ENCODE measurements around the gene NAPA. TPM values are rescaled to one million over a fixed set of nuclear protein-coding genes. Genes with fewer than 3 reads are reported as not detected.

The NAPA gene
- total and polyA plus RNA-seq, 8 donors, result 106 to 131 (median 119) TPM

DNA sequence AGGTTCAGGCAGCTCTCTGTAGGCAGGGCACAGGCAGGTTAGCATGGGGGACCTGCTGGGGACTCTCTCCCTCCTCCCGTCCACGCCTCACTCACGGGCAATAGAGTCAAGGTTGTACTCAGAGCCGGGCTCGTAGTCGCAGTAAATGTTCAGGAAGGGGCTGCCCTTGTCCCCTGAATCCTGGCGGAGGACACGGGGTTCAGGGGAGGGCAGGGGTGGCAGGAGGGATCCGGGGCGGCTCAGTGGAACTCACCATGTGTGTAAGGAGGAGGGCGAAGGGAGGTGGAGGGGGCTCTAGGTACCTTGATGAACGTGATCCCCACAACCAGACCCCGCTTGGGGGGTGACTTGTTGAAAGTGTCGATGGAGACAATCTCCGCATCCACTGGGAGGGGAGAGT is 31.7 kb downstream of the NAPA start:
- TF ChIP-seq, protein P1, sequence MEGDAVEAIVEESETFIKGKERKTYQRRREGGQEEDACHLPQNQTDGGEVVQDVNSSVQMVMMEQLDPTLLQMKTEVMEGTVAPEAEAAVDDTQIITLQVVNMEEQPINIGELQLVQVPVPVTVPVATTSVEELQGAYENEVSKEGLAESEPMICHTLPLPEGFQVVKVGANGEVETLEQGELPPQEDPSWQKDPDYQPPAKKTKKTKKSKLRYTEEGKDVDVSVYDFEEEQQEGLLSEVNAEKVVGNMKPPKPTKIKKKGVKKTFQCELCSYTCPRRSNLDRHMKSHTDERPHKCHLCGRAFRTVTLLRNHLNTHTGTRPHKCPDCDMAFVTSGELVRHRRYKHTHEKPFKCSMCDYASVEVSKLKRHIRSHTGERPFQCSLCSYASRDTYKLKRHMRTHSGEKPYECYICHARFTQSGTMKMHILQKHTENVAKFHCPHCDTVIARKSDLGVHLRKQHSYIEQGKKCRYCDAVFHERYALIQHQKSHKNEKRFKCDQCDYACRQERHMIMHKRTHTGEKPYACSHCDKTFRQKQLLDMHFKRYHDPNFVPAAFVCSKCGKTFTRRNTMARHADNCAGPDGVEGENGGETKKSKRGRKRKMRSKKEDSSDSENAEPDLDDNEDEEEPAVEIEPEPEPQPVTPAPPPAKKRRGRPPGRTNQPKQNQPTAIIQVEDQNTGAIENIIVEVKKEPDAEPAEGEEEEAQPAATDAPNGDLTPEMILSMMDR (IDR thresholded peaks at IDR 0.05), result no peak
- DNase-seq, result peak in 1 of 4 donors; percentile 51
- Histone ChIP-seq H3K9me3 (no peaks in the 10 kb centered on the region), H3K4me3 (peak overlapping the region; percentile 46 to 56), H3K27me3 (no peaks in the 10 kb centered on the region), H3K36me3 (peaks cover 0 to 21% of the 10 kb centered on the region in 2 donors), H3K4me1 (peaks cover 5 to 20% of the 10 kb centered on the region in 2 donors), H3K27ac (no peak overlapping the region)
- ATAC-seq, result no peak
- intact Hi-C loops (cut with DNase I), result no loop called here

DNA sequence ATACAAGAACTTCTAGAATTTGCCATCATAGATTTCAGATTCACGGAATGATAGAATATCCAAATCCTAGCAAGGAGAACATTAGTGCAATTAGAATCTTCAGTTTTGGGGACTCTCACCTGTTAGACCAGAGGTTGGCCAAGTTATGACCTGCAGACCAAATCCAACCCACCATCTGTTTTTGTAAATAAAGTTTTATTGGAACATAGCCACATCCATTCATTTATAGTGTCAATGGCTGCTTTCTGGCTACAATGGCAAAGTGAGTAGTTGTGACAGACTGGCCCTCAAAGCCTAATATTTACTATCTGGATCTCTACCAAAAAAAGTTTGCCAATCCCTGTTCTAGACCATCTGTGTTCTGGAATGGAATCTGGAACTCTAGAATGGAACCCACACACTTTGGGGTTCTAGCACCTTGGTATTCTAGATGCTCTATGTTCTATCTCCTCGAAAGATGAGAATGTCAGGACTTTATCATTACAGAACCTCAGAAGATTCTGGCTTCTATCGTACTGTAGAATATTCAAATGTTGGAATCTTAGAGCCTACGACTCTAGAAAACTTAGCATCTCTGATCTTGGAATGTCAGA is 33.3 kb downstream of the NAPA start:
- TF ChIP-seq, protein P1 (IDR thresholded peaks at IDR 0.05), result no peak
- DNase-seq (no peak), ATAC-seq (no peak)
- Histone ChIP-seq H3K27ac (no peak overlapping the region), H3K4me3 (no peak overlapping the region), H3K4me1 (peaks cover 5 to 20% of the 10 kb centered on the region in 2 donors), H3K27me3 (no peaks in the 10 kb centered on the region), H3K9me3 (no peaks in the 10 kb centered on the region), H3K36me3 (peaks cover 0 to 5% of the 10 kb centered on the region in 2 donors)
- intact Hi-C loops (cut with DNase I), result no loop called here

DNA sequence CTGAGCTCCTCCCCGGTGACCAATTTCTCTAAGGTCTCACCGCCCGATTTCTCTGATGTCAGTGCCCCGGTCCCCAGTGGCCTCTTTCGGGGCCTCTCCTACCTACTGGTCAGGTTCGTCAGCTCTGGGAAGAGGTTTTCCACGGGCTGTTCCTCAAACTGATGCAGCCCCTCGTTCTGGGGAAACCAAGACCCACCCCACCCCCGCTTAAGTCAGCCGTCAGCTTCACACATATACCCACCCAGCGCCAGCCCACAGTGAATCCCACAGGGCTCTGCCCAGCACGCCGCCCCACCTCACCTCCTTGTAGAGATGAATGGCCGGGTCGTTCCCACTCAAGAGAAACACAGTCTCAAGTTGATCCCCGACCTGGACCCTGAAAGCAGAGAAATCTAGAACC is 34.2 kb downstream of the NAPA start:
- peak in 1 of 4 donors; percentile 50 for DNase-seq
- Histone ChIP-seq H3K27ac (no peak overlapping the region), H3K36me3 (peaks cover 0 to 4% of the 10 kb centered on the region in 2 donors), H3K4me1 (peaks cover 5 to 18% of the 10 kb centered on the region in 2 donors), H3K27me3 (no peaks in the 10 kb centered on the region), H3K4me3 (no peak overlapping the region), H3K9me3 (no peaks in the 10 kb centered on the region)
- no peak for ATAC-seq
- TF ChIP-seq, protein P1 (IDR thresholded peaks at IDR 0.05), result no peak
- intact Hi-C loops (cut with DNase I), result no loop called here

DNA sequence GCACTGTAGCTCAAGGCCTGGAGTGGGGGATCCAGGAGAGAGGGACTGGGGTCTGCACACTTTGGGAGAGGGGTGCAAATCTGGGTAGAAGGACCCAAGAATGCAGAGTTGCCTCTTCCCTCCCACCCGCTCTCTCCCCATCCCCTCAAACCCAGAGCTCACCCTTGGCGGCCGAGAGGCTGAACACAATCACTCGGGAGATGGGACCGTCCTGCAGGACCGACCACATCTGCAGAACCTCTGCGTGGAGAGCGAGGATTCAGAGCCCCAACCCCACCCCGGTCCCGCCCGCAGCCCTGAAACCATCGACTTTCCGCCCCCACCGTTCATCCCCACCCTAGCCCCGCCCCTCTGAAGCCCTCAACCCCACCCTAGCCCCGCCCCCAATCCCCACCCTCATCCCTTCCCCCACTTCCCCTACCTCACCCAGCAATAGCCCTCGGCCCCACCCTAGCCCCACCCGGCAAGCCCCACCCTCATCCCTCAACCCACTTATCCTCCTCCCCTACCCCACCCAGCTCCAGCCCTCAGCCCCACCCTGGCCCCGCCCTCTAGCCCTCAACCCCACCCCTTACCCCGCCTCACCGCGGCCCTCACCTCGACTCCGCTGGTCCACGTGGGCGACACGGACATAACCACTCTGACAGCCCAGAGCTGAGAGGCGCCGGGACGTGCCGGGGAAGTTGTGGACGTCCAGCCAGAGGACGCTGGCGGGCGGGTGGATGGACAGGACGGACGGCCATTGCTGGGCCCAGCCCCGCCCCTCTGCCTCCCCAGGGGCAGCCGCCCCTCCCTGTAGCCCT is 35.0 kb downstream of the NAPA start:
- TF ChIP-seq, protein P1 (IDR thresholded peaks at IDR 0.05), result no peak
- H3K4me1 ChIP-seq, result peaks cover 3 to 13% of the 10 kb centered on the region in 2 donors
- H3K9me3 ChIP-seq, result no peaks in the 10 kb centered on the region
- intact Hi-C loops (cut with DNase I), result no loop called here
- H3K4me3 ChIP-seq, result no peak overlapping the region
- ATAC-seq, result no peak
- no peak overlapping the region for H3K27ac ChIP-seq
- DNase-seq, result peak in 2 of 4 donors; percentile 11 to 83
- no peaks in the 10 kb centered on the region for H3K36me3 ChIP-seq
- no peaks in the 10 kb centered on the region for H3K27me3 ChIP-seq

DNA sequence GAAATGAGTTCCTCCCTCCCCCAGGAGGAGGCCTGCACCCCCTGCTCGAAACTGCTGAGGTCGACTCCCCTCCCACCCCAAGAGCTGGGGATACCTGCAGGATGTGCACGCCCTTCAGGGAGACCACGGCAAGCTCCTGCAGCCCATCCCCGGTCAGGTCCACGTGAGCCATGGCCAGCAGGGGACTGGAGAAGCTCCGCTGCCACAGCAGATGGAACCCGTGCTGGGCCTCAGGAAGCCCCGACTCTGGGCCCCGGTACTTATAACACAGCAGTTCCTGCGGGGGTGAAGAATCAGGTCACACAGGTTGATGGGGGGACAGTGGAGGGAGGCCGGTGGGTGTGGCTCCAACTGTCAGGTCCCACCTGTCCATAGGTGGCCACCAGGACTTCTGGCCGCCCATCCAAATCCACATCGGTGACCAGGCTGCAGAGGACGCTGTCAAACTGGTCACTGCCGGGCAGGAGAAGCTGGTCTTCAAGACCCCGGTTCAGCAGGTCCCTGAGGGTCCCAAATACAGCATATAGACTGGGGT is 38.4 kb downstream of the NAPA start:
- H3K27me3 ChIP-seq, result peaks cover 5 to 24% of the 10 kb centered on the region in 2 donors
- H3K4me1 ChIP-seq, result no peaks in the 10 kb centered on the region
- intact Hi-C loops (cut with DNase I), result no loop called here
- H3K4me3 ChIP-seq, result no peak overlapping the region
- H3K27ac ChIP-seq, result no peak overlapping the region
- no peak for ATAC-seq
- H3K36me3 ChIP-seq, result no peaks in the 10 kb centered on the region
- no peaks in the 10 kb centered on the region for H3K9me3 ChIP-seq
- DNase-seq, result peak in 1 of 4 donors; percentile 64
- TF ChIP-seq, protein P1 (IDR thresholded peaks at IDR 0.05), result no peak

All from left lung (tissue), 10 donors.